ENCODE results near the gene PPT2.

- no peak for TF ChIP-seq POLR2AphosphoS5 (IDR thresholded peaks at IDR 0.05; ENCODE audit: low read depth, low read length)
- no peak for TF ChIP-seq POLR2A (IDR thresholded peaks at IDR 0.05; ENCODE audit: low read depth, low read length)
These were observed 29.6 kb downstream of the PPT2 start for GRCh38 chr6:32183483-32184083.

All from GM12892 (cell line).